Choroid plexus epithelial cell (primary cell): Measurements from ENCODE around the gene MAP4K2.

Experiments
- DNase-seq: peaks from one replicate; pipeline ENCODE4 v3.0.0-alpha.2; 2010; ENCODE audit warnings: low read depth
- H3K4me3 ChIP-seq: 2 replicates; pipeline ENCODE4 v1.5.1; 2011; ENCODE audit warnings: low read depth, mild to moderate bottlenecking, control low read depth, low read length, moderate library complexity
- CTCF ChIP-seq: conservative IDR thresholded peaks from 2 replicates; pipeline ENCODE4 v1.5.1; 2011; ENCODE audit warnings: low read depth, mild to moderate bottlenecking, control low read depth, inconsistent platforms, low read length, moderate library complexity

The MAP4K2 gene

GRCh38 chr11:64758330-64759079 is 44.5 kb downstream of the MAP4K2 start:
- peak overlapping the region; percentile 42 for H3K4me3 ChIP-seq
- no peak for DNase-seq
- TF ChIP-seq CTCF = no peak

- H3K4me3 ChIP-seq = no peak overlapping the region
- TF ChIP-seq CTCF = no peak
- DNase-seq = no peak
Measured at GRCh38 chr11:64757549-64758329, 45.3 kb downstream of the MAP4K2 start.

GRCh38 chr11:64755681-64756361 is 47.2 kb downstream of the MAP4K2 start:
- TF ChIP-seq CTCF = no peak
- DNase-seq = no peak
- no peak overlapping the region for H3K4me3 ChIP-seq

GRCh38 chr11:64754919-64755662 is 47.9 kb downstream of the MAP4K2 start:
- no peak for TF ChIP-seq CTCF
- H3K4me3 ChIP-seq = no peak overlapping the region
- no peak for DNase-seq

GRCh38 chr11:64754124-64754918 is 48.7 kb downstream of the MAP4K2 start:
- no peak for TF ChIP-seq CTCF
- DNase-seq = no peak
- H3K4me3 ChIP-seq = no peak overlapping the region

GRCh38 chr11:64753380-64754123 is 49.5 kb downstream of the MAP4K2 start:
- H3K4me3 ChIP-seq = no peak overlapping the region
- DNase-seq = no peak
- no peak for TF ChIP-seq CTCF
